ENCODE results near the gene RPL34. TPM values are rescaled to one million over a fixed set of nuclear protein-coding genes. Genes with fewer than 3 reads are reported as not detected.
A peak's percentile ranks its signal among the peaks of the same experiment; 100 is the strongest.

Gene RPL34
- total RNA-seq, 1 donor from 2014 or later: 569 TPM

DNA sequence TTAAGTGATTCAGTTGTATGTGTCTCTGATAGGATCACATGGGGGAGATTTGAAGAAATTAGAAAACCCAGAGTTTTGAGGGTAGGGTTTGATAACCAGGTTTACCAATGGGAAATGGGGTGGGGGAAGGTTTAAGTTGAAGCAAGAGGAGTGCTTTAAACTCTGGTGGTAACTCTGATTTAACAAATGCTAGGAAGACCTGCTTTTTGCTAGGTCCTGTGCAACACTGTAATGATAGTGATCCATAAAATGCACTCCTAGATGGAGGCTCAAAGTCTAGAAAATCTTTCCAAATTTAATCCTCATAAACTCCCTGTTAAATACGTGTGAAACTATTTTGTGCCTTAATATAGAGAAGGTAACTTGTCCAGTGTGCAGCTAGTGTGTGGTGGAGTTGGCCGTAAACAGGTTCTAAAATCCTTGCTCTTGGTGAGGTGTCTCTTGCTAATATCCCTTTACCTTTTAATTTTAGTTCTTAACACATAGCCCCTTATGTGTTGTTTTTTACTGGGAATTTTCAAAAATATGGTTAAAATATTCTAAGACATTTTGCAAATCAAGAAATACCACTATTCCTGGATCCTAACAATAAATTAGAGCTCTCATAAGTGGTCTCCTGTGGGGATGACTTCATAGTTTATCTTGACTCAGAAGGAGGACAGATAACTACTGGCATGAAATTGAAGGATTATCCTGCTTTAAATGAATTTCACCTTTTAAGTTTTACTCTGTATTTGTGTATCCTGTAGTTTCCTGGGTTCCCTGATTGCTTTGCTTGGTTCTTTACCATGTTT lies 4.1 kb downstream of the RPL34 start:
- DNase-seq (ENCODE audit: low read depth): no peak

DNA sequence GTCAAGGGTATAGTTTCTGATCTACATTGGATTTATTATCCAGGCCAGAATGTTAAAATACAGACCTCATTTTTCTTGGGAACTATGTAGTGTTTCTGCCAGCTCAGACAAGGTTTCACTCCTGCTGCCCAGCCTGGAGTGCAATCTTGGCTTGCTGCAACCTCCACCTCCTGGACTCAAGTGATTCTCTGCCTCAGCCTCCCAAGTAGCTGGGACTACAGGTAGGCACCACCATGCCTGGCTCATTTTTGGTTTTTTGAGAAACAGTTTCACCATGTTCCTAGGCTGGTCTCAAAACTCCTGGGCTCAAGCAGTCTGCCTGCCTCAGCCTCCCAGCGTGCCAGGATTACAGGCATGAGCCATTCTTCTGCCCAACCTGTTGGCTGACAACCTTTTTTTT lies 5.7 kb downstream of the RPL34 start:
- no peak for DNase-seq (ENCODE audit: low read depth)

DNA sequence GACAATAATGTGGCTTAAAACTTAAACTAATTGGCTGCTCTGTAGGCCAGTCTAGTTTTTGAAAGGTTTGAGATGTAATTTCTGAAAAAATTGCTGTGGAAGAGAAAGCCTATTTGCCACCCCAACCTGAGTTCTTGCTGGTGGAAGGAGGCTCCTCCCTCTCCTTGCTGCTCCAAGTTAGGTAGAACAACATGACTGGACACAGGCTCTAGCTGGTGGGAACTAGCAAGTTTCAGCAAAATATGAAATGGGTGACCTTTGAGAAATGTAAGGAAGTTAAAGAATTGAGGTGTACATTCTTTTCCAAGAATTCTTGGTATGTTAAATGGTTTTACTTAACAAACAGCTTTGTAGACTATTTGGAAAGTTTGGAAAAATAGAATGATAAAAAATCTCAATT lies 8.0 kb downstream of the RPL34 start:
- peak; percentile 14 for DNase-seq (ENCODE audit: low read depth)

DNA sequence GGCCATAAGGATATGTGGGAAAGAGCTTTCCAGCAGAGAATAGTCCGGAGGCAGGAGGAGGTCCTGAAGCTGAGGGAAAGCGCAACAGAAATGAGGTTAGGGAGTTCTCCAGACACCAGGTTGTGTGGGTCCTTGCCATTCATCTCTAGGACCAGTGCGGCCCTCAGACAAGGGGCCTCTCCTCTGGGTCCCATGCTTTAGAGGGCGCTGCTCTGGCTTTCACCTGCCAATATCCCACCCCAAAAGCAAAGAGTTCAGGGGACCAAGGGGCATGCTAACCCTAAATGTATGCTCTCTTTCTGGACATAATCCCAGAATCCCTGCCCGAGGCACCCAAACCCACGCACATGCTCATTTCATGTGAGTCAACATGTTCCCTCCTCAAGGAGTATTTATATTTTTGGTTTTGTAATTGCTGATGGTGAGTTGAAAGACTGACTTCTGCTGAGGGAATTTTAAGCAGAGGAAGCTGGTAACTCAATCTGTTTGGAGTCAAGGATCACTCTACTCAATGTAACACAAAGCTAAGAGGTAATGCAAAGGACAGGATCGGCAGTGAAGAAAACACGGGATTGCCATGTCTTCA lies 14.8 kb downstream of the RPL34 start:
- DNase-seq (ENCODE audit: low read depth): no peak

DNA sequence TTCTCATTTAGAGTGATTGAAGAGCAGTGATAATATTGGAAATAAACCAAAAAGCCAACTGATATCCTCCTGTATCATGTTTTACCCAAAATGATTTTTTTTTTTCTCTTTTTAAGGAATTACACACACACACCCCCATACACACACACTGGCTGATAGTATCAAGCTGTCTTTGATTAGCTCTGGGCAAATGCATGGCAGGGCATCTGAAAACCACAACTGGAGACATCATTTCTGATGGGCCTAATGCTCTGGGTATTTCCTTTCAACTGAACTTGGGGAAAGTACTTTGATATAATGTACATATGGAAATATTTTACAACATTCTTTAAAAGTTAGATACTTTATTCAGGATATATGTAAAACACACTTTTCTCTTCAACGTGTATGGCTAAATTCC lies 15.9 kb downstream of the RPL34 start:
- no peak for DNase-seq (ENCODE audit: low read depth)

DNA sequence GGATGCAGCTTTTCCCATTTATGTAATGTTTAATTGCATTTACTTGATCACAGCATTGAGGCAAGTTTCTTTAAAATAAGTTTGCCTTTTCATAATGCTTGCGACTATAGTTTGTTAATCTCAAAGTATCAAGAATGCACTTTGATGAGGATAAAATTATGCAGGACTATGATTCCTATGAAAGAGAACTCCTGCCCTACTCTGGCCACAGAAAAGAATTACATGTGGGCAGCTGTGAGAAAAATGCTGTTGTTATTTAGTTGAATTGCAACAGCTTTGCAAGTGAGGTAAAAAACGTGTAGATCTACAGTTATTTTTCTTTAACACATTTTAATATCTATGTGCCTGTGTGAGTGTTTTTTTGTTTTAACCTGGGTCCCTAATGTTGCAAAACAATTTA lies 17.5 kb downstream of the RPL34 start:
- no peak for DNase-seq (ENCODE audit: low read depth)

DNA sequence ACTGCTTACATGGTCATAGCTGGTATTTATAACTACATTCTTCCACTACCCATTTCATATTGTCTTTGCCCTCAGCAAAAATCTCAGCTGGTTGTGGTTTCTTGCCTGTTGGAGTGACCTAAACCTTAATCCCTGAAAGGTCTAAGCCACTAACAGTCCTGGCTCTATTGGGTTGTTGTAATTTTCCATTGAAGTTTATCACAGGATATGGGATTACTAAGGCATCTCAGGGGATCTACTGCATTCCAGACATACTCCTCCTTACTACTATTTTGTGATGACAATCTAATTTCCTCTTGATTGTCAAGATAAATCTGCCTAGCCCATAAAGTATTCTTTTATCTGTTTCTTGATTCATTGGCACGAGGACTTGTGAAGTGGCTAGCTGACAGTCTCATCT lies 23.9 kb downstream of the RPL34 start:
- DNase-seq (ENCODE audit: low read depth): peak; percentile 23

DNA sequence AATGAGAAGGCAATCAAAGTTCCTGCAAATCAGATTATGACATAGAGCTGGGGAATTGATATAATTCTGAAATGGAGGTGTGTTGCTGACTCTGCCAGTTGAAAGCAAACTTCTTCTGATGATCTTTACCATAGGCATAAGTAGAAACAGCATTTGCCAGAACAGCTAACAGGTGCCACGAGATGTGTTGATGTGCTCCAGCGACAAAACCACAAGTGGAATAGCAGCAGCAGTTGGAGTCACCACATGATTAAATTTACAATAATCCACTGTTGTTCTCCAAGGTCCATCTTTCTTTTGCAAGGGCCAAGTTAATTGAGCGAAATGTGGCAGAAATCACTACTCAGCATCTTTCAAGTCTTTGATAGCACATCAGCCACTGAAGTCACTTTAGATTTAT lies 26.3 kb downstream of the RPL34 start:
- no peak for DNase-seq (ENCODE audit: low read depth)

DNA sequence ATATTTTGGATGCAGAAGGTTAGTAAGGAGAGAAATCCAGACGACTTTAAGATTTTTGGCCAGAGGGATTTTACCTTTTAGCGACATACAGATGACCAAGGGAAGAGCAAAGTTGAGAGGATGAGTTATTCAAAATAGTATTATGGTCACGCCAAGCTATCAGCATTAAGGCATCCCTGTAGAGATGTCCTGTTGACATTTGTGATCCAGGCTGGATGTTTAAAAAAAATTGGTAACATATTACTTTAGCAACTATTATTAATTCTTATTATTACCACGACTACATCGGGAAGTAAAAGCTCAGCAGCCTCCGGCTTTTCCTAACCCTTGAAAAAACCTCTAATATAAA lies 29.5 kb downstream of the RPL34 start:
- no peak for DNase-seq (ENCODE audit: low read depth)

DNA sequence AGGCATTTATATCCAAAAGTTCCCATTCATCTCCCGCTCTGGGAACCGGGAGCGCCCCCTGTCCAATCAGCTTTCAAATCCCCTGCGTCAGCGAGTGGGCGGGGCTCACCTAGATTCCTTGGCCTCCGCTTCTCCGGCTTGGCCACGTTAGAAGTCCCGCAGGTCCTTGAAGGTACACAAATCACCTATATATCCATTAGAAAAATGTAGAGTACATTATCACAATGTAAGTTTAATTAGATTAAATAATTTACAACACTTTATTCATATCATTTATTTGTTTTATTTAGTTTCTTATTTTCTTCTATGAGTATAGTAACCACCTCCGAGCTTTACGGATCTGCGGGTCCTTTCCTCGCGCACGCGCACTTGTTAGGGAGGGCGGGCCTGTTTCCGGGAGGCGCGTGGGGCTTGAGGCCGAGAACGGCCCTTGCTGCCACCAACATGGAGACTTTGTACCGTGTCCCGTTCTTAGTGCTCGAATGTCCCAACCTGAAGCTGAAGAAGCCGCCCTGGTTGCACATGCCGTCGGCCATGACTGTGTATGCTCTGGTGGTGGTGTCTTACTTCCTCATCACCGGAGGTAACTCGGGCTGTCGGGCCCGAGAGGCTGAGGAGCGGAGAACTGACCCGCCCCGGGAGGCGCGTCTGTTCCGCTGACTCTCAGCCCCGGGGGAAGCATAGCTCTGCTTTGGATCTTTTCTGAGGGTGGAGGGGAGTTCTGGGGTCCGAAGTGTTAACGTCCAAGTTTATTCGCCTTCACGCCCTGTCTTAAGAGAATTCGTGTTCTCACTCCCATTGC lies 30.0 kb downstream of the RPL34 start, which contains the start of gene OSTC:
Gene OSTC (plus strand): TSS at position 388 of the 802 bp plus-strand sequence. CDS start 57 bp downstream, at position 445.
- DNase-seq (ENCODE audit: low read depth): peak; percentile 89

DNA sequence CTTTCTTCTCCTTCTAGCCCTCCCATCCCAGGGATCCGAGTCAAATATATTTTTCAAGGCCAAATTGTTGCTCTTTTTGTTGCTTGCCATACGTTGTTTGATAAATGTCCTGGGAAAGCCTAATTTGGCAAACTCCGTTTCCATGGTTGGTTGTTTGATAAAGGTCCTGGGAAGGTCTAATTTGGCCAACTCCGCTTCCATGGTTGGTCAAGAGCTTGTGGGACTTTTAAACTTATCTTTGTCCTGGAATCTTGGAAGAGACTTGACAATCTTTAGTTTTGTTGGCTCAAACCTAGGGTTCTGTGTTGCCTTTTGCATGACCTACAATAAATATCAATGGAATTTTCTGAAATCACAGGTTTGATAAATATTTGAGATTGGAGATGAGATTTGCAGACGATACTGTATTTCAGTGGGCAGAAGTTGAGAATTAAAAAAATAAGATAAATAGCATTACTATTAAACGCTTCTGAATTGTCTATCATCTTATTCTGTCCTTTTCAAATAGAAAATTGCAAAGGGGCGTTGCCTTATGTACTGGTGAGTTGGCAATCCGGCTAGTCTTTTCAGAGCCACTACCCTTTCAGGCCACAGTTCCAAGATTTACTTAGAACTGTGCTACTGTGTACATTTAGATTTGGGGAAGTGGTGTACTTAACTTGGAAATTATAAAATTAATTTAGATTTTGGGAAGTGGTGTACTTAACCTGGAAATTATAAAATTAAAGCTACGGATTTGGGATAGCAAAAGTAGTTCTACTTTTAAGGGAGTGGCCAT lies 30.8 kb downstream of the RPL34 start:
- peak; percentile 50 for DNase-seq (ENCODE audit: low read depth)

DNA sequence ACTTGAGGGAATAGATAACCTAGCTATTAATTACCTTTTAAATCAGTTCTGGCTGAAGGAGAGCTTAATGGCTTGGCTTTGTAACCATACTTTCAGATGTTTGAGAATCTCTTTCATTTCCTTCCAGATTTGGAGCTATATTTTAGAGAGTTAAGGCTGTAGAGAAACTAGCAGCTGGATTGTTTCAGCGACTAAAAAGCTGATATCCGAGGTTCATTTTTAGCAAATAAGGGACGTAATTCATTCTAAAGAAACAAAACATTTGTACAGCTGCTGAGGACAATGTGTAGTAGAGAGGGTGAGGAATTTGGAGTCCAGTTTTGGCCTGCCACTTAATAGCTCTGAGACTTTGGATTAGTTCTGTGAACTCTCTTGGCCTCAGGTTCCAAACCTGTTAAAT lies 42.3 kb downstream of the RPL34 start:
- DNase-seq (ENCODE audit: low read depth): no peak

DNA sequence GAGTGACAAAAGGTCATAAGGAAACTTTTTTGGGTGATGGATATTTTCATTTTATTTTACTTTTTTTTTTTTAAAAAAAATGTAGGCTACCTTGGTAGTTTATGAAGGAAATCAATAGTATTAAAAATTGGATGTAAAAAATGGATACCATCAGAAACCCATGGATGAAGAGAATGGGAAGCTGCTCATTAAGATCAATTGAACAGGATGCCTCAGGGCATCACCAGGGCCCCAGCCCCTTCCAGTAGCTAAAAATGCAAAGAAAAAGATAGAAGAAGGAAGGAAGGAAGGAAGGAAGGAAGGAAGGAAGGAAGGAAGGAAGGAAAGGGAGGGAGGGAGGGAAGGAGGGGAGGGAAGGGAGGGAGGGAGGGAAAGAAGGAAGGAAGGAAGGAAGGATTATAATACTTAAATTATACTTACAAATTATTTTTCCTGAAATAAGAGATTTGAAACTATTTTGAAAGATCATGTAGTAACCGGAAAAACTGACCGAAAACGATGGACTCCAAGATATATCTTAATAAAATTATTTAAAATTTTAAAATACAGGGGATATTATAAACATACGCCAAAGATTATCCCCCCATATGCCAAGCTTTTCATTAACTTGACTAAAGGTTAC lies 54.1 kb downstream of the RPL34 start:
- no peak for DNase-seq (ENCODE audit: low read depth)

Other genes with a start within 250 kb of the RPL34 start
- 138 and 354 TPM in 2 replicates for gene OSTC, start 30.0 kb downstream of the RPL34 start, total RNA-seq
- not detected in 2 replicates for gene ETNPPL, start 142.5 kb downstream of the RPL34 start, total RNA-seq